WERI-Rb-1 (cell line): ENCODE data around the gene CDC34.

Experiments used
- DNase-seq: peaks from one replicate; pipeline ENCODE4 v3.0.0-alpha.2; 2020
- H3K27ac ChIP-seq: fragments of 250-450 bp; sonication (Bioruptor Pico); 2 replicates; pipeline ENCODE4 v1.5.1; 2020; ENCODE audit warnings: mild to moderate bottlenecking, moderate library complexity
- H3K27me3 ChIP-seq: fragments of 250-450 bp; sonication (Bioruptor Pico); 2 replicates; pipeline ENCODE4 v1.5.1; 2021; ENCODE audit warnings: mild to moderate bottlenecking, low read depth, moderate library complexity; ENCODE audit not compliant: insufficient read depth, severe bottlenecking
- H3K36me3 ChIP-seq: fragments of 250-450 bp; sonication (Bioruptor Pico); 2 replicates; pipeline ENCODE4 v1.5.1; 2020; ENCODE audit warnings: mild to moderate bottlenecking, moderate library complexity
- H3K4me3 ChIP-seq: 2 replicates; pipeline ENCODE4 v1.5.1; 2011; ENCODE audit warnings: low read depth, mild to moderate bottlenecking, control low read depth, low read length
- H3K9me3 ChIP-seq: fragments of 250-450 bp; sonication (Bioruptor Pico); 2 replicates; pipeline ENCODE4 v1.5.1; 2021; ENCODE audit warnings: mild to moderate bottlenecking, moderate library complexity; ENCODE audit not compliant: severe bottlenecking
- TF ChIP-seq, protein P1 (sequence below): IDR thresholded peaks from 2 replicates; pipeline ENCODE4 v1.5.1; 2011; ENCODE audit warnings: low read depth, mild to moderate bottlenecking, control low read depth, inconsistent platforms, low read length

Gene CDC34

GRCh38 chr19:543910-544608 lies 12.5 kb downstream of the CDC34 start, which contains the start of gene GZMM:
Gene GZMM, plus strand, starts transcription at chr19:544053. Its CDS starts 19 bp downstream, at chr19:544072.
- Histone ChIP-seq H3K27me3 (no peaks in the 10 kb centered on the region), H3K27ac (no peak within 1 kb of the TSS), H3K36me3 (peaks cover 29% of the 10 kb centered on the region), H3K4me3 (no peak within 1 kb of the TSS), H3K9me3 (peaks cover 3% of the 10 kb centered on the region)
- DNase-seq, result no peak
- TF ChIP-seq, protein P1, sequence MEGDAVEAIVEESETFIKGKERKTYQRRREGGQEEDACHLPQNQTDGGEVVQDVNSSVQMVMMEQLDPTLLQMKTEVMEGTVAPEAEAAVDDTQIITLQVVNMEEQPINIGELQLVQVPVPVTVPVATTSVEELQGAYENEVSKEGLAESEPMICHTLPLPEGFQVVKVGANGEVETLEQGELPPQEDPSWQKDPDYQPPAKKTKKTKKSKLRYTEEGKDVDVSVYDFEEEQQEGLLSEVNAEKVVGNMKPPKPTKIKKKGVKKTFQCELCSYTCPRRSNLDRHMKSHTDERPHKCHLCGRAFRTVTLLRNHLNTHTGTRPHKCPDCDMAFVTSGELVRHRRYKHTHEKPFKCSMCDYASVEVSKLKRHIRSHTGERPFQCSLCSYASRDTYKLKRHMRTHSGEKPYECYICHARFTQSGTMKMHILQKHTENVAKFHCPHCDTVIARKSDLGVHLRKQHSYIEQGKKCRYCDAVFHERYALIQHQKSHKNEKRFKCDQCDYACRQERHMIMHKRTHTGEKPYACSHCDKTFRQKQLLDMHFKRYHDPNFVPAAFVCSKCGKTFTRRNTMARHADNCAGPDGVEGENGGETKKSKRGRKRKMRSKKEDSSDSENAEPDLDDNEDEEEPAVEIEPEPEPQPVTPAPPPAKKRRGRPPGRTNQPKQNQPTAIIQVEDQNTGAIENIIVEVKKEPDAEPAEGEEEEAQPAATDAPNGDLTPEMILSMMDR, result no peak

- no peaks in the 10 kb centered on the region for H3K27me3 ChIP-seq
- H3K9me3 ChIP-seq, result peaks cover 3% of the 10 kb centered on the region
- no peak overlapping the region for H3K4me3 ChIP-seq
- H3K36me3 ChIP-seq, result peaks cover 13% of the 10 kb centered on the region
- H3K27ac ChIP-seq, result no peak overlapping the region
- TF ChIP-seq, protein P1, result no peak
- no peak for DNase-seq
Measured at GRCh38 chr19:547117-547516, 15.6 kb downstream of the CDC34 start.

DNA sequence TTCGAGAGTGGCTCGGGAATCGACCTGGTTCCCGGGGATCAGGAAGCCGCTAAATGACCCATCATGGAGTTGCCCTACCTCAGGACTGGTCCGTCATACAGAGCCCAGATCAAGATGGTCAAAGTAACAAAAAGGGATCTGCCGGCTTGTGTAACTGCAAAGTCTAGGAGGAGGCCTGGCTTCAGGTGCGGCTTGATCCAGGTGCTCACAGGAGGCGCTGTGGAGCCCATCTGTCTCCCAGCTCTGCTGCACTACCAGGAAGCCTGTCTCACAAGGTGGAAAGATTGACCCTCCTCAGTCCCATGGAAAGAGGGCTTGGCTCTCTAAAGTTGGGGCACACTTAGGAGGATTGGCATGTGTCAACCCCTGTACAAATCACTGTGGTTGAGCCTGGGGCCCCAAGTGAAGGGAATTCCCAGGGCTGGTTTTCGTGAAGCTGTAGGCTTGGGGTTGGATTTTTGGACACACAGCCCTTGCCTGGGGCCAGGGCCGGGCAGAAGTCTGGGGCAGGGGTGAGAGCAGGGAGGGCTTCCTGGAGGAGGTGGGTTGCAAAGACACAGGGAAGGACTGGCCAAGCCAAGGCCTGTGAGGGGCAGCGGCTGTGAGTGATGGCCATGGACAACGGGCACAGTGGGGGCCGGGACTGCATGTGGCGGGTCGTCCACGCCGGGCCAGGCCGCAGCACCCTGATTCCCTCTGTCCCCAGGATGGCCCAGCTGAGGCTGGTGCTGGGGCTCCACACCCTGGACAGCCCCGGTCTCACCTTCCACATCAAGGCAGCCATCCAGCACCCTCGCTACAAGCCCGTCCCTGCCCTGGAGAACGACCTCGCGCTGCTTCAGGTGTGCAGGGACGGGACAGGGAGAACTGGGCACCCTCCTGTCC lies 16.5 kb downstream of the CDC34 start:
- Histone ChIP-seq H3K4me3 (no peak overlapping the region), H3K27ac (no peak overlapping the region), H3K9me3 (peaks cover 3% of the 10 kb centered on the region), H3K27me3 (no peaks in the 10 kb centered on the region), H3K36me3 (peaks cover 4% of the 10 kb centered on the region)
- TF ChIP-seq, protein P1, result peak; percentile 30; the same call in 1 of the 2 replicates
- DNase-seq, result no peak

DNA sequence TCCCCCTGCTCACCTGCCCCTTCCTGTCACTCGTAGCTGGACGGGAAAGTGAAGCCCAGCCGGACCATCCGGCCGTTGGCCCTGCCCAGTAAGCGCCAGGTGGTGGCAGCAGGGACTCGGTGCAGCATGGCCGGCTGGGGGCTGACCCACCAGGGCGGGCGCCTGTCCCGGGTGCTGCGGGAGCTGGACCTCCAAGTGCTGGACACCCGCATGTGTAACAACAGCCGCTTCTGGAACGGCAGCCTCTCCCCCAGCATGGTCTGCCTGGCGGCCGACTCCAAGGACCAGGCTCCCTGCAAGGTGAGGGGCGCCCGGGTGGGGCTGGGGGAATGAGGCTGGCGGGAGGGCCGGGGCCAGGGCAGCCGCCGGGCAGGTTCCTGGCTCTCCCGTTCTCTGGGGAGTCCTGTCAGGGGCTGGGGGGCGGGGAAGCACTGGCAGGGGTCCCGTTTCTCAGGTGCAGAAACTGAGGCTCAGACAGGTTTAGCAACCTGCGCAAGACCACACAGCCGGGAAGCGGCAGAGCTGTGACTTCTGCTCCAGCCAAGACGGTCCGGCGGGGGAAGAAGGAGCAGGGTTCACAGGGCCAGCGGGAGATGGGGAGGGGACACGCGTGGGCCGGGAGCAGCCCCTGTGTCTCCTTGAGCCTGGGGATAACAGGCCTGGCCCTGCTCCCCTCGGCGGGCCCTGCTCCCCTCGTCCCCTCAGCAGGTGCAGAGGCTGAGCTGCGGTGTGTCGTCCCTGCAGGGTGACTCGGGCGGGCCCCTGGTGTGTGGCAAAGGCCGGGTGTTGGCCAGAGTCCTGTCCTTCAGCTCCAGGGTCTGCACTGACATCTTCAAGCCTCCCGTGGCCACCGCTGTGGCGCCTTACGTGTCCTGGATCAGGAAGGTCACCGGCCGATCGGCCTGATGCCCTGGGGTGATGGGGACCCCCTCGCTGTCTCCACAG lies 17.6 kb downstream of the CDC34 start:
- DNase-seq, result no peak
- H3K9me3 ChIP-seq, result peaks cover 3% of the 10 kb centered on the region
- H3K27me3 ChIP-seq, result no peaks in the 10 kb centered on the region
- H3K27ac ChIP-seq, result no peak overlapping the region
- H3K36me3 ChIP-seq, result no peaks in the 10 kb centered on the region
- TF ChIP-seq, protein P1, result peak; percentile 30
- H3K4me3 ChIP-seq, result no peak overlapping the region

DNA sequence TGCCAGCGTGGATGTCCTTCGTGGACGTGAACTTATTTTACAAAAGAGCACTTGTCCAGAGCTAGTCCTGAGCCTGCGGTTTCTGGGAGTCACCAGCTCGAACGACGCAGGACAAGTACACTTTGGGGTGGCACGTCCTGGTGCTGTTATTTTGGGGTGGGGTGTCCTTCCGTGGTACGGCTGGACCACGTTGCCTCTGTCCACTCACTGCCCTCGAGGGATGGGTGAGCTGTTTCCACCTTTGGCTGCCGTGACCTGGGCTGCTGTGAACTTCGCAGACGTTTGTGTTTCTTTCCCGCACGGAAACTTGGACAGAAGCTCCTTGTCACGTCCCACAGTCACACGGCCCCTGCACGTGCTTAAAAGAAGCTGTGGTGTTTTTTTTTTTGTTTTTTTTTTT lies 23.3 kb downstream of the CDC34 start:
- no peaks in the 10 kb centered on the region for H3K36me3 ChIP-seq
- H3K9me3 ChIP-seq, result no peaks in the 10 kb centered on the region
- DNase-seq, result no peak
- no peak overlapping the region for H3K27ac ChIP-seq
- no peaks in the 10 kb centered on the region for H3K27me3 ChIP-seq
- TF ChIP-seq, protein P1, result no peak
- H3K4me3 ChIP-seq, result no peak overlapping the region
